Activated T-helper 2 cell treated with anti-CD3 and anti-CD28 coated beads, Interferon-gamma antibody, Interleukin-2, Interleukin-4, amounts not matched to agents 10 μg/mL and 5 μg/mL and 100 μg/mL, durations not matched to agents 14 hours and 24 hours and 36 hours (primary cell): Measurements from ENCODE around the gene COLQ. TPM values are rescaled to one million over a fixed set of nuclear protein-coding genes. Genes with fewer than 3 reads are reported as not detected.
"Not testable (repeated sequence)": the region's sequence is repeated elsewhere in the genome, so short reads cannot be mapped to it uniquely, and the experiment has no call there.

Experiments used
- DNase-seq: peaks from one replicate; pipeline ENCODE4 v3.0.0; 2021; ENCODE audit warnings: low spot score
- H3K27ac Mint-ChIP-seq: one replicate; pipeline ENCODE4 v1.8.0; 2021; ENCODE audit warnings: mixed read lengths
- H3K27me3 Mint-ChIP-seq: one replicate; pipeline ENCODE4 v1.8.0; 2021; ENCODE audit warnings: low read depth, mixed read lengths
- H3K36me3 Mint-ChIP-seq: one replicate; pipeline ENCODE4 v1.8.0; 2021; ENCODE audit warnings: low read depth, mixed read lengths
- H3K4me1 Mint-ChIP-seq: one replicate; pipeline ENCODE4 v1.8.0; 2021; ENCODE audit warnings: low read depth, mixed read lengths
- H3K4me3 Mint-ChIP-seq: one replicate; pipeline ENCODE4 v1.8.0; 2021; ENCODE audit warnings: low read depth, mild to moderate bottlenecking, moderate library complexity, mixed read lengths
- H3K9me3 Mint-ChIP-seq: one replicate; pipeline ENCODE4 v1.8.0; 2021; ENCODE audit warnings: mixed read lengths
- intact Hi-C: fragments of 100-400 bp; cut with micrococcal nuclease; formaldehyde crosslinking; loops from one replicate; pipeline ENCODE4 v1.15.1; 2023
- total RNA-seq: library from RNA; stranded (reverse); gene quantifications from 2 replicates; pipeline ENCODE4 v1.2.3, GENCODE V29; 2022

COLQ gene
- total RNA-seq, 1 donor from 2014 or later = 2.1 TPM

DNA sequence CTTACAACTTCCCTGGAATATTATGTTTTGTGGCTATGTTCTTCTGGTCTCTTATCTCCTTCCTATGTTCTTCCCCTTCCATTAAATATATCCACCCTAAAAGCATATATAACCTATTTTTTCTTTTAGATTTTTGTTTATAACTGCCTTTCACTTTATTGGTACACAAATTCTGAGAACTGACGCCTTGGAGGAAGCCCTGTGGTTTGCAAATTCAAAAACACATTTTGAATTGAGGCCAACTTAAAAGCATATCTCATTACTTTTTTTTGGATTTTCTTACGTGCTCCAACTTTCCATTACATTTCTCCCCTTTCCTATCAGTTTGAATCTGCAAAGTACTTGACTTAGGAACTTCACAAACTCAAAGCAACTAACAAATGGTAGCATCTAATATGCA lies 15.3 kb upstream of the COLQ start:
- no peaks in the 10 kb centered on the region for H3K9me3 Mint-ChIP-seq
- H3K27me3 Mint-ChIP-seq = no peaks in the 10 kb centered on the region
- H3K4me3 Mint-ChIP-seq = peak overlapping the region; percentile 60
- H3K4me1 Mint-ChIP-seq = peaks cover 52% of the 10 kb centered on the region
- H3K36me3 Mint-ChIP-seq = peaks cover 7% of the 10 kb centered on the region
- intact Hi-C loops = loop anchor here (1.0 to 2.0 kb wide), 2 partner anchors 37 to 108 kb away; no protein-coding TSS in a partner anchor
- peak overlapping the region; percentile 89 for H3K27ac Mint-ChIP-seq
- no peak for DNase-seq

GRCh38 chr3:15535732-15536131 lies 14.2 kb upstream of the COLQ start:
- peak; percentile 47 for DNase-seq
- Mint-ChIP-seq H3K4me3 (peak overlapping the region; percentile 42), H3K9me3 (no peaks in the 10 kb centered on the region), H3K4me1 (peaks cover 51% of the 10 kb centered on the region), H3K27ac (peak overlapping the region; percentile 82), H3K27me3 (no peaks in the 10 kb centered on the region), H3K36me3 (peaks cover 7% of the 10 kb centered on the region)
- intact Hi-C loops = loop anchor here (1.0 to 2.0 kb wide), 2 partner anchors 21 to 107 kb away; no protein-coding TSS in a partner anchor

DNA sequence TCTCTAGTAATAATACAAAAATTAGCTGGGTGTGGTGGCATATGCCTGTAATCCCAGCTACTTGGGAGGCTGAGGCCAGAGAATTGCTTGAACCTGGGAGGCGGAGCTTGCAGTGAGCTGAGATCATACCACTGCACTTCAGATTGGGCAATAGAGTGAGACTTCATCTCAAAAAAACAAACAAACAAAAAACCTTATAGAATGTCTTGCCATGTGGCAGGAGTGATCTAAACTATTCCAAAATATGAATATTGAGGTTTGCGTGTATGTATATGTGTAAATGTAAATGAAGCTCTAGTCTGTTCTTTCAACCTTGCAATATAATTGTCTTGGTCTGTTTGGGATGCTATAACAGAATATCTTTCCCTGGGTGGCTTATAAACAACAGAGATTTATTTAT lies 11.1 kb upstream of the COLQ start:
- DNase-seq, H3K4me3 Mint-ChIP-seq, H3K36me3 Mint-ChIP-seq, H3K9me3 Mint-ChIP-seq, H3K27me3 Mint-ChIP-seq, intact Hi-C loops, H3K27ac Mint-ChIP-seq: not testable (repeated sequence)
- H3K4me1 Mint-ChIP-seq = peaks cover 54% of the 10 kb centered on the region

DNA sequence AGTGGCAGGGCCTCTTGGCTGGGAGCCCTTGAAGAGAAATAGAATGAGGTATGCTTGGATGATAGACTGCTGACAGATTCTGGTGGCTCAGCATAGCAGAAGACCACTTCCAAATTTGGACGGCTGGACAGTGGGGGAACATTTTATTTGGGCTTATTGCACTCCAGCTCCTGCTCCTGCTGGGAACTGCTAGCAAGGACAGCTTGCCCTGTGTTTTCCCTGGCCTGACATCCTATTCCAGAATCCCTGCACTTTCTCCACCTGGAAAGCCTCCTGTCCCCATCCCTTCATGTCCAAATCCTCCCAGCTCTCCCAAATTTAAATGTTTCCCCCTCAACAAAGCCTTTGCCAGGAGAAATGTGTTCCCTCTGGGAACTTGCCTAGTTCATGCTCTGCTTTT lies 9.8 kb upstream of the COLQ start:
- no peaks in the 10 kb centered on the region for H3K9me3 Mint-ChIP-seq
- DNase-seq = no peak
- no peaks in the 10 kb centered on the region for H3K27me3 Mint-ChIP-seq
- peaks cover 3% of the 10 kb centered on the region for H3K36me3 Mint-ChIP-seq
- no peak overlapping the region for H3K27ac Mint-ChIP-seq
- peaks cover 41% of the 10 kb centered on the region for H3K4me1 Mint-ChIP-seq
- no peak overlapping the region for H3K4me3 Mint-ChIP-seq
- intact Hi-C loops = no loop called here

GRCh38 chr3:15528854-15529537 lies 7.5 kb upstream of the COLQ start:
- intact Hi-C loops = no loop called here
- no peaks in the 10 kb centered on the region for H3K9me3 Mint-ChIP-seq

GRCh38 chr3:15527031-15527459 lies 5.5 kb upstream of the COLQ start:
- no peaks in the 10 kb centered on the region for H3K9me3 Mint-ChIP-seq
- intact Hi-C loops = no loop called here
- no peak overlapping the region for H3K27ac Mint-ChIP-seq
- peaks cover 26% of the 10 kb centered on the region for H3K4me1 Mint-ChIP-seq
- H3K27me3 Mint-ChIP-seq = peaks cover under 1% of the 10 kb centered on the region
- no peak overlapping the region for H3K4me3 Mint-ChIP-seq
- no peak for DNase-seq
- H3K36me3 Mint-ChIP-seq = peaks cover 5% of the 10 kb centered on the region

More at GRCh38 chr3:15528854-15529537, 7.5 kb upstream of the COLQ start:
- peaks cover 24% of the 10 kb centered on the region for H3K4me1 Mint-ChIP-seq
- DNase-seq = no peak
- H3K27ac Mint-ChIP-seq = peak overlapping the region; percentile 13
- H3K4me3 Mint-ChIP-seq = no peak overlapping the region
- H3K27me3 Mint-ChIP-seq = no peaks in the 10 kb centered on the region
- peaks cover 5% of the 10 kb centered on the region for H3K36me3 Mint-ChIP-seq

- peaks cover 5% of the 10 kb centered on the region for H3K36me3 Mint-ChIP-seq
- no peak overlapping the region for H3K27ac Mint-ChIP-seq
- H3K9me3 Mint-ChIP-seq = no peaks in the 10 kb centered on the region
- DNase-seq = no peak
- intact Hi-C loops = no loop called here
- peaks cover 9% of the 10 kb centered on the region for H3K27me3 Mint-ChIP-seq
- H3K4me1 Mint-ChIP-seq = peaks cover 28% of the 10 kb centered on the region
- no peak overlapping the region for H3K4me3 Mint-ChIP-seq
Observed at GRCh38 chr3:15525790-15526189, 4.3 kb upstream of the COLQ start.

GRCh38 chr3:15523660-15524417 lies 2.3 kb upstream of the COLQ start:
- Mint-ChIP-seq H3K36me3 (peaks cover 2% of the 10 kb centered on the region), H3K27me3 (peaks cover 9% of the 10 kb centered on the region), H3K4me3 (no peak overlapping the region), H3K27ac (no peak overlapping the region), H3K4me1 (peaks cover 19% of the 10 kb centered on the region), H3K9me3 (no peaks in the 10 kb centered on the region)
- intact Hi-C loops = no loop called here
- DNase-seq = no peak

- no peaks in the 10 kb centered on the region for H3K9me3 Mint-ChIP-seq
- no peak for DNase-seq
- H3K4me1 Mint-ChIP-seq = peaks cover 15% of the 10 kb centered on the region
- peaks cover 2% of the 10 kb centered on the region for H3K36me3 Mint-ChIP-seq
- H3K27ac Mint-ChIP-seq = no peak overlapping the region
- H3K4me3 Mint-ChIP-seq = no peak overlapping the region
- intact Hi-C loops = no loop called here
- H3K27me3 Mint-ChIP-seq = peaks cover 9% of the 10 kb centered on the region
Observed at GRCh38 chr3:15522016-15522415, 510 bp upstream of the COLQ start.

DNA sequence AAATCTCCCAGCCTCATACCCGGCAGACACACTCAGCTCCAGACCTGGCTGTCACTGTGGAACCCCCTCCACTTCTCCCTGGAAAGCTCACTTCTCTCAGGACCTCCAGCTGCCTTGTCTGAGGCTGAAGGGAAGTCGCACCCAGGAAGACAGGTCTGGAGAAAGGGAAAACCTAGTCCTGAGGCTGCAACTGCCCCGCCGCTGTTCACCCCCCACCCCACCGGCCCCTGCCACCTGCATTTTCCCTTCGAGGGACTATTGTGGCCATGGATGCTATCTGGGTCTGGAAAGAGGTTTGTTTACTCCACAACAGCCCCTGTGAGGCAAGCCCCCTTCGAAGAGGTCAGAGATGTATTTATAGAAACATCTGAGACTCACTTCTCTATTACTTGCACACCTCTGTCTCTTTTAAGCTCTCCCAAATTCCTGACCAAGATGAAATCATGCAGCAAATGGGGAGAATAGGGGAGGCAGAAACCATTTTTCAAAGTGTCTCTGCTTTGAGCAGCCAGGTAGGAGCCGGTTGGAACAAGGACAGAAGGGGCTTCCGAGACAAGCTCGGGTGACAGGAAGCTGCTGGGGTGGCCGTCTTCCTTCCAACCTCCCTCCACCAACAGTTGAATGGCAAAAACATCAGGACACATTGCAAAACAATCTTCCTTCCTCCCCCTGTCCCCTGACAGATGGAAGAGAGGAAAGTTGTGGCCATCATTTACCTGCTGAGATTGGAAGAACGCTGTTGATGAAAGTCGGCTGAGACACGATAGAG lies 518 bp downstream of the COLQ start:
- H3K9me3 Mint-ChIP-seq = no peaks in the 10 kb centered on the region
- peaks cover 2% of the 10 kb centered on the region for H3K36me3 Mint-ChIP-seq
- DNase-seq = no peak
- H3K4me1 Mint-ChIP-seq = peaks cover 15% of the 10 kb centered on the region
- H3K27me3 Mint-ChIP-seq = peaks cover 9% of the 10 kb centered on the region
- intact Hi-C loops = no loop called here
- H3K27ac Mint-ChIP-seq = no peak overlapping the region
- H3K4me3 Mint-ChIP-seq = peak overlapping the region; percentile 22

- no peak overlapping the region for H3K4me3 Mint-ChIP-seq
- H3K36me3 Mint-ChIP-seq = no peaks in the 10 kb centered on the region
- no peaks in the 10 kb centered on the region for H3K9me3 Mint-ChIP-seq
- intact Hi-C loops = no loop called here
- DNase-seq = no peak
- no peak overlapping the region for H3K27ac Mint-ChIP-seq
- peaks cover 15% of the 10 kb centered on the region for H3K4me1 Mint-ChIP-seq
- peaks cover 9% of the 10 kb centered on the region for H3K27me3 Mint-ChIP-seq
Observed at GRCh38 chr3:15520185-15520584, 1.3 kb downstream of the COLQ start.

DNA sequence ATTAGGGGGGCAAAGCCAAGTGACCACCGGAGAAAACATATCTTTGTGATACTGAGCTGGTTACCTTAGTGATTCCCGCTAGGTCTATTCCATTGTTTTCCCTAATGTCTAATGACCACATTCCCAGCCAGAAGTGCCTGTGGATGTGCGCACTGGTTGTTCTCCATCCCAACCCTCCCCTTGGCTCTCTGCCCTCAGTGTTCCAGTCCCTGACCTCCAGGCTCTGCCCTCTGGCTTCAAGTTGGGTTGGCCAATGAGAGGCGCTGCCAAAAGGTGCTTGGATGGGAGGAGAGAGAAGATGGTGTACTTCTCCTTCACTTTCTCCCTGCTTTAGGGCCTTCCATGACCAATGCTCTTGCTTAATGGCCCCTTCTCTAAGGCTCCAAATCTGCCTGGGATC lies 2.4 kb downstream of the COLQ start:
- Mint-ChIP-seq H3K9me3 (no peaks in the 10 kb centered on the region), H3K4me1 (peaks cover 15% of the 10 kb centered on the region), H3K27me3 (peaks cover 10% of the 10 kb centered on the region), H3K27ac (no peak overlapping the region), H3K36me3 (no peaks in the 10 kb centered on the region), H3K4me3 (no peak overlapping the region)
- DNase-seq = no peak
- intact Hi-C loops = no loop called here
